ENCODE results near the gene NEMF.
A peak's percentile ranks its signal among the peaks of the same experiment; 100 is the strongest.
"Not testable (repeated sequence)": the region's sequence is repeated elsewhere in the genome, so short reads cannot be mapped to it uniquely, and the experiment has no call there.

Gene NEMF

GRCh38 chr14:49808780-49809179, 43.8 kb downstream of the NEMF start:
- no peaks in the 10 kb centered on the region for H3K27me3 Mint-ChIP-seq
- no peak overlapping the region for H3K4me3 Mint-ChIP-seq
- no peaks in the 10 kb centered on the region for H3K9me3 Mint-ChIP-seq
- H3K27ac Mint-ChIP-seq, result no peak overlapping the region
- ATAC-seq (no peak), DNase-seq (no peak)
- no peaks in the 10 kb centered on the region for H3K4me1 Mint-ChIP-seq
- H3K36me3 Mint-ChIP-seq (ENCODE audit: low read depth), result peaks cover 64% of the 10 kb centered on the region

- peaks cover 58% of the 10 kb centered on the region for H3K36me3 Mint-ChIP-seq (ENCODE audit: low read depth)
- H3K27me3 Mint-ChIP-seq, result no peaks in the 10 kb centered on the region
- ATAC-seq (no peak), DNase-seq (no peak)
- no peaks in the 10 kb centered on the region for H3K9me3 Mint-ChIP-seq
- no peaks in the 10 kb centered on the region for H3K4me1 Mint-ChIP-seq
- H3K4me3 Mint-ChIP-seq, result no peak overlapping the region
- H3K27ac Mint-ChIP-seq, result peak overlapping the region; percentile 23
These were observed 56.6 kb downstream of the NEMF start for GRCh38 chr14:49796025-49796424.

GRCh38 chr14:49792618-49793017, 60.0 kb downstream of the NEMF start:
- Mint-ChIP-seq H3K27ac (no peak overlapping the region), H3K4me3 (no peak overlapping the region), H3K27me3 (no peaks in the 10 kb centered on the region), H3K9me3 (no peaks in the 10 kb centered on the region), H3K36me3 (ENCODE audit: low read depth) (peaks cover 52% of the 10 kb centered on the region), H3K4me1 (no peaks in the 10 kb centered on the region)
- DNase-seq (no peak), ATAC-seq (no peak)

- Mint-ChIP-seq H3K36me3 (ENCODE audit: low read depth) (peaks cover 49% of the 10 kb centered on the region), H3K27me3 (no peaks in the 10 kb centered on the region), H3K9me3 (no peaks in the 10 kb centered on the region), H3K27ac (no peak overlapping the region), H3K4me1 (no peaks in the 10 kb centered on the region), H3K4me3 (no peak overlapping the region)
- DNase-seq (no peak), ATAC-seq (no peak)
These were observed 66.3 kb downstream of the NEMF start for GRCh38 chr14:49786315-49786714.

- DNase-seq (no peak), ATAC-seq (no peak)
- Mint-ChIP-seq H3K9me3 (no peaks in the 10 kb centered on the region), H3K4me3 (no peak overlapping the region), H3K36me3 (ENCODE audit: low read depth) (peaks cover 46% of the 10 kb centered on the region), H3K4me1 (no peaks in the 10 kb centered on the region), H3K27ac (no peak overlapping the region), H3K27me3 (no peaks in the 10 kb centered on the region)
These were observed 69.1 kb downstream of the NEMF start for GRCh38 chr14:49783394-49784014.

GRCh38 chr14:49781040-49781439, 71.5 kb downstream of the NEMF start:
- not testable (repeated sequence) for H3K4me3 Mint-ChIP-seq, H3K9me3 Mint-ChIP-seq, ATAC-seq, DNase-seq, H3K4me1 Mint-ChIP-seq, H3K27me3 Mint-ChIP-seq
- Mint-ChIP-seq H3K36me3 (ENCODE audit: low read depth) (peaks cover 39% of the 10 kb centered on the region), H3K27ac (peak overlapping the region; percentile 24)

- Mint-ChIP-seq H3K27me3 (no peaks in the 10 kb centered on the region), H3K36me3 (ENCODE audit: low read depth) (peaks cover 28% of the 10 kb centered on the region), H3K4me3 (no peak overlapping the region), H3K4me1 (no peaks in the 10 kb centered on the region), H3K9me3 (no peaks in the 10 kb centered on the region), H3K27ac (no peak overlapping the region)
- DNase-seq (no peak), ATAC-seq (no peak)
These were observed 74.2 kb downstream of the NEMF start for GRCh38 chr14:49778421-49778820.

GRCh38 chr14:49774106-49774505, 78.5 kb downstream of the NEMF start:
- Mint-ChIP-seq H3K36me3 (ENCODE audit: low read depth) (peaks cover 12% of the 10 kb centered on the region), H3K27ac (no peak overlapping the region), H3K4me1 (peaks cover 16% of the 10 kb centered on the region), H3K27me3 (no peaks in the 10 kb centered on the region), H3K9me3 (no peaks in the 10 kb centered on the region), H3K4me3 (no peak overlapping the region)
- ATAC-seq (no peak), DNase-seq (no peak)

- not testable (repeated sequence) for H3K27ac Mint-ChIP-seq; H3K4me3 Mint-ChIP-seq; H3K9me3 Mint-ChIP-seq; ATAC-seq; DNase-seq; H3K36me3 Mint-ChIP-seq (ENCODE audit: low read depth); H3K27me3 Mint-ChIP-seq
- H3K4me1 Mint-ChIP-seq, result peaks cover 29% of the 10 kb centered on the region
These were observed 80.9 kb downstream of the NEMF start for GRCh38 chr14:49771691-49772090.

- no peak for ATAC-seq
- Mint-ChIP-seq H3K36me3 (ENCODE audit: low read depth) (peaks cover 2% of the 10 kb centered on the region), H3K4me1 (peaks cover 32% of the 10 kb centered on the region), H3K27ac (peak overlapping the region; percentile 49), H3K27me3 (no peaks in the 10 kb centered on the region), H3K9me3 (no peaks in the 10 kb centered on the region), H3K4me3 (peak overlapping the region; percentile 26)
- DNase-seq, result no peak
These were observed 82.3 kb downstream of the NEMF start for GRCh38 chr14:49770212-49770817.

- Mint-ChIP-seq H3K9me3 (no peaks in the 10 kb centered on the region), H3K27ac (peak overlapping the region; percentile 96), H3K27me3 (no peaks in the 10 kb centered on the region), H3K36me3 (ENCODE audit: low read depth) (no peaks in the 10 kb centered on the region), H3K4me1 (peaks cover 32% of the 10 kb centered on the region), H3K4me3 (peak overlapping the region; percentile 93)
- ATAC-seq, result no peak
- no peak for DNase-seq
These were observed 82.9 kb downstream of the NEMF start for GRCh38 chr14:49769581-49770211.

GRCh38 chr14:49769171-49769570, 83.4 kb downstream of the NEMF start:
- H3K9me3 Mint-ChIP-seq, result no peaks in the 10 kb centered on the region
- peak overlapping the region; percentile 96 for H3K27ac Mint-ChIP-seq
- no peak for DNase-seq
- H3K36me3 Mint-ChIP-seq (ENCODE audit: low read depth), result no peaks in the 10 kb centered on the region
- H3K27me3 Mint-ChIP-seq, result no peaks in the 10 kb centered on the region
- peak overlapping the region; percentile 93 for H3K4me3 Mint-ChIP-seq
- no peak for ATAC-seq
- peaks cover 32% of the 10 kb centered on the region for H3K4me1 Mint-ChIP-seq

- Mint-ChIP-seq H3K9me3 (no peaks in the 10 kb centered on the region), H3K27me3 (no peaks in the 10 kb centered on the region), H3K4me3 (peak overlapping the region; percentile 93), H3K4me1 (peaks cover 32% of the 10 kb centered on the region), H3K36me3 (ENCODE audit: low read depth) (no peaks in the 10 kb centered on the region), H3K27ac (peak overlapping the region; percentile 96)
- peak; percentile 76 for ATAC-seq
- peak; percentile 74 for DNase-seq
These were observed 84.1 kb downstream of the NEMF start for GRCh38 chr14:49768301-49769121.

- Mint-ChIP-seq H3K36me3 (ENCODE audit: low read depth) (no peaks in the 10 kb centered on the region), H3K27ac (peak within 1 kb of the TSS; percentile 98), H3K4me3 (peak within 1 kb of the TSS; percentile 93)
These were observed 84.9 kb downstream of the NEMF start, which contains the start of gene KLHDC2 for GRCh38 chr14:49767571-49768300. Gene KLHDC2, plus strand, starts transcription at chr14:49768153. Its CDS starts 316 bp downstream, at chr14:49768469.

More at GRCh38 chr14:49767571-49768300, 84.9 kb downstream of the NEMF start, which contains the start of gene KLHDC2:
- Mint-ChIP-seq H3K9me3 (no peaks in the 10 kb centered on the region), H3K27me3 (no peaks in the 10 kb centered on the region), H3K4me1 (peaks cover 32% of the 10 kb centered on the region)
- ATAC-seq (peak; percentile 84), DNase-seq (peak; percentile 92)
